OCI-LY7 (cell line): Measurements from ENCODE around the gene GALNT14.

Source experiments
- CTCF ChIP-seq: fragments of 200-600 bp; sonication (generic); conservative IDR thresholded peaks from 2 replicates; pipeline ENCODE4 v1.5.1; 2014; ENCODE audit warnings: mild to moderate bottlenecking, antibody characterized with exemption, low read length, moderate library complexity, mixed read lengths
- EZH2phosphoT487 ChIP-seq: fragments of 200-600 bp; sonication (generic); IDR thresholded peaks from 2 replicates; pipeline ENCODE4 v1.6.1; 2018; ENCODE audit warnings: low read depth, borderline replicate concordance, mild to moderate bottlenecking, mixed run types, antibody characterized with exemption, low read length, moderate library complexity, mixed read lengths

DNA sequence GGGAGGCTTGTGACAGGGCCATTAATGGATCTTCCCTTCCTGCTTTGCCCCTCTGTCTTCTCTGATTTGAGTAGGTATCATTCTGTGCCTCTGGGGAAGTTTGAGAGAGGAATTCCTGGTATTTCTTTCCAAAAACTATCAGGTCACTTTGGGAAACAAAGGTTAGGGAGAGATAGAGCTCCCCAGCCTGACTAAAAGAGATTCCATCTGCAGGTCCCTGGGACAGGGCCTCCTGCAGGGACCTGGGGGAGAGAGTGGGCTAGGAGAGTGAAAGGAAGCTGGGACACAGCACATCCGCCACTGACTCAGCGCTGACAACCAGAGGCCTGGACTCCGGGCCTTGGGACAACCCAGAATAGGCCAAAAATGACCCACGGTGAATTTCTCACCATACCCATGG lies 6.4 kb downstream of the GALNT14 start:
- TF ChIP-seq CTCF = no peak
- TF ChIP-seq EZH2phosphoT487 = no peak
